ENCODE data around the gene ATP8A2.

Gene ATP8A2

DNA sequence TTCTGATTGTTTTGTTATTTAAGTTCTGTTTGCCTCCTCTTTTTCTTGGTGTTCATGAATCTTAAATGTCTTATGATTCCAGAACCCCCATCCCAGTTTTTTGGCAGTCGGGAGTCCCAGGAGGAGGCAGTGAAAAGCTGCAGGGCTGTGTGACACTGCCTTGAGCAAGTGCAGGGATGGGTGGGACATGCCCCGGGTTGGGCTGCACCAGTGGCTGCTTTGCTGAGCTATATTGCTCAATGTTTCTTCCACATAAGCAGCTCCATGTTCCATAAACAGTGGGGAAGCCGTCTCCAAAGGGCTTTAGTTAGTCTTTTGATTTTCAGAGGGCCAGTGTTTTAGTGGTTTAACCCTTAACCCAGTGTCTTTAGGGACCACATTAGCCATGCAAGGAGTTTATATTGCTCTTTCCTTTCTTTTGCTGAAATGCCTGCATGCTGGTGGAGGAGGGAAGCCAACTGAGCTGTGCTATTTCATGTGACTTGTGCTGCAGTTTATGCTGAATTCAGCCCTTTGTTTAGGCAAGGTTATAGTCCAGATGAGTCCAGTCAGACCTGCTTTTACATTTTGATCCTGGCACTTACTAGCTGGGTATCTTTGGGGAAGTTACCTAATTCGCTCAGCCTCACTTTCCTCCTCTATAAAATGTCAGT lies 13.1 kb downstream of the ATP8A2 start:
- DNase-seq (ENCODE audit: low spot score), result no peak

DNA sequence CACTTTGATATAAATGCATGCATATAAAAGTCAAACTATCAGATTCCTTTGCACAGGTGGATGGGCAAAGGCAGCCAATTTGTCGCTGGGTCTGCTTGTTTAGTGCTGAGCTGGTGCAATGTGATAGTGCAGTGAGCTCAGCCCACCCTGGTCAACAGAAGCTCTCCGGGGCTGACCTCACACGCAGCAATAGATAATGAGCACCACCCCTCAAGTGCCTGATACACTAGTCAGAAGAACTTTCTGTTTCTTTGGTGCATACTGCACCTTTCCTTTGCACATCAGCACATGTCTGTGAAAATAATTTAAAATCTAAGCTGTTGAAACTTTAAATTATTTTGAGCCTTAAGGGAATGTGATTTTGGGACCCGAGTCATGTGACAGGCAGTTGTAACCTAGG lies 20.2 kb downstream of the ATP8A2 start:
- DNase-seq (ENCODE audit: low spot score), result no peak

DNA sequence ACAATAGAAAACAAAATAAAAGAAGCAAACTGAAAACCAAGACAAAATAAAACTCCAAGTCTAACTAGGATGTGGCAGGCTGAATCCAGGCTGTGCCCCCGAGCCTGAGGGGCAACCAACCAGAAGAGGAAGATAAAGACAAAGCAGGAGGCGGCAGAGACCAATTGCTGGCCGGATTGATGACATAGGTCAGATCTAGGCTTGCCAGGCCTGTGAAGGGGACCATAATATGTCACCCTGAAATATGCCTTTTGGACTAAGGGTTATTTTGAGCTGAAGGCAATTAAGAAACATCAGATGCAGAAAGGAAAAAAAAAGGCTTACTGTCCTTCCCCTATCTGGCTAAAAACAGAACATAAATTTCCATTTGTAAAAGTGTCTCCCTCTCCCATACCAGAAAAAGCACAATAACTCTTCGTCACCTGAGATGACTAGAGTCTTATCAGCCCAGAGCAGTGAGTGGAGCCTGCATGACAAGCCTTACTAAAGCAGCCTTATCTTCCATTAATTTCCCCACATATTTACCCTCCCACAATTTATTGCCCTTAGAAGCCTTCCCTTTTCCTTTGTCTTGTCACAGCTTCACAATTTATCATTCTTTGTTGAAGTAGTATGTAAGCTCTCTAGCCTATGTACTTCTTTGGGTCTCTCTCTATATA lies 22.8 kb downstream of the ATP8A2 start:
- no peak for DNase-seq (ENCODE audit: low spot score)

GRCh38 chr13:25397763-25398162 lies 26.0 kb downstream of the ATP8A2 start:
- no peak for DNase-seq (ENCODE audit: low spot score)

- no peak for DNase-seq (ENCODE audit: low spot score)
These were observed 29.2 kb downstream of the ATP8A2 start for GRCh38 chr13:25400925-25401324.

- no peak for DNase-seq (ENCODE audit: low spot score)
These were observed 30.2 kb downstream of the ATP8A2 start for GRCh38 chr13:25401958-25402357.

- DNase-seq (ENCODE audit: low spot score), result no peak
These were observed 34.6 kb downstream of the ATP8A2 start for GRCh38 chr13:25406377-25406776.

GRCh38 chr13:25409938-25410337 lies 38.2 kb downstream of the ATP8A2 start:
- DNase-seq (ENCODE audit: low spot score), result no peak

GRCh38 chr13:25415241-25415640 lies 43.5 kb downstream of the ATP8A2 start:
- no peak for DNase-seq (ENCODE audit: low spot score)

DNA sequence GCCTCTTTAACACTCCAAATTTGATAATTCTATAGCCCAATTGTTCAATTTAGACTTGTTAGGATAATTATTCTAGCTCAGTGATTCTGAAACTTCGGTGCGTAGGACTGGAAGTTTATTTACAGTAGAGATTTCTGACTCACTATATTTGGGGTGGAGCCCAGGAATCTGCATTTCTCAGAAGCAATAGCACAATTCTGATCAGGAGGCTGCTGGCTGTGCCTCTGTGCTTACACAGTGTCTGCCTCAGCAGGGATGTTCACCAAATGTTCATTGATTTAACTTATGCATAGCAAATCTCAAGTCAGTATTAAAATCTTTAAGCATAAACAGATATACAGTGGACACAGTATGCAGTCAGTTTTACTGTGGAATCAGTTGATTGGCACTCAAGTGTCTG lies 45.8 kb downstream of the ATP8A2 start:
- DNase-seq (ENCODE audit: low spot score), result no peak

GRCh38 chr13:25420161-25420560 lies 48.4 kb downstream of the ATP8A2 start:
- no peak for DNase-seq (ENCODE audit: low spot score)

DNA sequence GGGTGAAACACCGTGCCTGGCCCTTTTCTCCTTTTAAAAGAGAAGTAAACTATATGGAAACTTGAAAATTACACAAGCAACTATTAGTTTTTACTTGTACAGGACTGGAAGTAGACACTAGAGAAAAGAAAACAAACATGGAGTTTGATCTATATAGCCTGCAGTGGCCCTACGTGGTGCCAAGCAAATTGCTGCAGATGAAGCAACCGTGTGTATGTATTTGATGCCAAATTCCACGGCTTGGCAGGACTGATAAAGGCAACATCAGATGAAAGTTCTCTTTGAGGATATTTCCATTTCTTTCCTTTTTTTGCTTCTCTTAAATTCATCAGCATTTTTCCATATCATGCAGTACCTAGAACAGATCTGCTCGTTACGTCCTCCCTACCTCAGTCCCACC lies 49.8 kb downstream of the ATP8A2 start:
- DNase-seq (ENCODE audit: low spot score), result peak; percentile 12

GRCh38 chr13:25422153-25422552 lies 50.4 kb downstream of the ATP8A2 start:
- DNase-seq (ENCODE audit: low spot score), result no peak

- DNase-seq (ENCODE audit: low spot score), result no peak
These were observed 52.1 kb downstream of the ATP8A2 start for GRCh38 chr13:25423831-25424230.

DNA sequence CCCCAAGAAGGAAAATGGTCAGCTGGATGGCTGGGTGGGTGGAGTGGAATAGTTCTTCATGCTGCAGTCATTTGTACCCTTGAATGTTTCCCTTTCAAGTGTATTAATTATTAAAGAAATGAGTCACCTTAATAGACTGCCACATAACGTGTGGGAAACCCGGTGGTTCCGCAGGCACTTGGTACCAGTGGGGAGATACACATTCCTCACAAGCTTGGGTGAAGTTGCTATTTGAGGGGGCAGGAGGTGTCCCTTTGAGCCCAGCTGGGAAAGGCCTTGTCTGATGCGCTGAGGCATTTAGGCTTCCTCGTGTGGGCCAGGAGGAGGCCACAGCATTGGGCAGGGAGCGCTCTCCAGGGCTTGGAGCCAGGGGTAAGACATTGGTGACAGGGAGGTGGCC lies 57.7 kb downstream of the ATP8A2 start:
- no peak for DNase-seq (ENCODE audit: low spot score)

GRCh38 chr13:25432691-25433090 lies 60.9 kb downstream of the ATP8A2 start:
- no peak for DNase-seq (ENCODE audit: low spot score)

GRCh38 chr13:25440061-25440460 lies 68.3 kb downstream of the ATP8A2 start:
- DNase-seq (ENCODE audit: low spot score), result no peak

- DNase-seq (ENCODE audit: low spot score), result no peak
These were observed 74.5 kb downstream of the ATP8A2 start for GRCh38 chr13:25446261-25446660.

- no peak for DNase-seq (ENCODE audit: low spot score)
These were observed 75.6 kb downstream of the ATP8A2 start for GRCh38 chr13:25447396-25447795.

GRCh38 chr13:25453850-25454365 lies 82.1 kb downstream of the ATP8A2 start:
- peak; percentile 54 for DNase-seq (ENCODE audit: low spot score)

DNA sequence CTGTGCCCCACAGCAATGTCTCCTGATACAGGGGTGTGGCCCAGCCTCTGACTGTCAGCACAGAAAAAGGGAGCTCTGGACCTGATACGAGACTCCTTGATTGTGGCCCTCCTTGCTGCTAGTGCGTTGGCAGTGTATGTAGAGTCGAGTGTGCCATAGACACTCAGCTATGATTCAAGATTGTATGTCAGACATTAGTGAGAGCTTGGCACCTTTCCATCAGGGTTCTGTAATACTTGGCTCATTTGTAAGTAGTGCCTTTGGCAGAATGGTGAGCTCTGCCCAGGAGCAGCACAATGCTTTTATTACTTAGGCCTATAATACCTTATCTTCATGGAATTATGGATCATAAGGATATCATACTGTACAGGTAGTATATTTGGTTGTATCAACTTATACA lies 83.4 kb downstream of the ATP8A2 start:
- DNase-seq (ENCODE audit: low spot score), result no peak

DNA sequence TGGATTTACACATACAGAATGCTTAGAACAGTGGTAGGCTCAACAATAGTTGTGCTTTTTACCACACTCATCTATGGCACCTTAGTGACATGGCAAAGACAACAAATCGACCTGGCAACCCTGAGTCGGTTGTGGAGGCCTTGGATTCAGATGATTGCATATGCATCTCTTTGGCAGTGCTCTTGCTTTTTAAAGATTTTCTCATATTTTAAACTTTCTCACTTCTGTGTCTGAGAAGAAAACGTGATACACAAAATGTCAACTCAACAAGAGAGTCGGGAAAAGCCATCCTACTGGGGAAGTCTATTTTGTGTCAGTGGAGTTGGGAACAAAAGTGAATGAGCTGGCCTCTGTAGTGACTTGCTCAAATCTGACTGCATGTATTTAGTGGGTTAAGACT lies 85.8 kb downstream of the ATP8A2 start:
- no peak for DNase-seq (ENCODE audit: low spot score)

DNA sequence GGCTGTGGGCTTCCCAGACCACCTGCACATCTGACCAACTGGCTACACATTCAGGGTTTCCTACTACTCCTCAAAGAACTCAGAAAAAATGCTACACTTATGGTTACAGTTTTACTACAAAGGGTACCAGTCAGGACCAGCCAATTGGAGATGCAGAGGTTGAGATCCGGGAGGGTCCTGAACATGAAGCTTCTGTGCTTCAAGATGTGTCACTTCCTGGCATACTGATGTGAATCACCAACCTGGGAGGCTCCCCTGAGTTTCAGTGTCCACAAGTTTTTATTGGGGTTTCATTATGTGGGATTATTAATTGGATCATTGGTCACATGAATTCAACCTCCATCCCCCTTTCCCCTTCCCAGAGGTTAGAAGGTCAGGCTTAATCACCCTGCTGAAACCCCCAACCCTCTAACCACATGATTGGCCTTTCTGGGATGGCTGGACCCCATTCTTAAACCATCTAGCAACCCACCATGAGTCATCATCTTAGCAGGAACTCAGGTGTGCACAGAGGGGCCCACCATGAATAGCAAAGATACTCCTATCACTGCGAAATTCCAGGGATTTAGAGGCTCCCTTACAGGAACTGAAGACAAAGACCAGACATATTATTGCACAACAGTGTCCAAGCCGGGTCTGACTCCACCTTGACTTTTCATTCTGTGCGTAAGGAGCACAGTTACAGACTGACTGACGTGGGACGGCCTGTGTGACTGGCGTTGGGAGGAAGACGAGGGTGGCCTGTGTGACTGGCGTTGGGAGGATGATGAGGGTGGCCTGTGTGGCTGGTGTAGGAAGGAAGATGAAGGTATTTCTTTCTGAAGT lies 90.7 kb downstream of the ATP8A2 start:
- no peak for DNase-seq (ENCODE audit: low spot score)
